Ishikawa (cell line): ENCODE measurements around the gene HSD11B2.

Experiments used
- CEBPB ChIP-seq: IDR thresholded peaks from 2 replicates; pipeline ENCODE4 v1.6.1; 2012
- CREB1 ChIP-seq: IDR thresholded peaks from 2 replicates; pipeline ENCODE4 v1.6.1; 2012; ENCODE audit warnings: low read depth
- EGR1 ChIP-seq: IDR thresholded peaks from 2 replicates; pipeline ENCODE4 v1.6.1; 2012
- EP300 ChIP-seq: IDR thresholded peaks from 2 replicates; pipeline ENCODE4 v1.6.1; 2012; ENCODE audit warnings: borderline replicate concordance
- FOXM1 ChIP-seq: IDR thresholded peaks from 2 replicates; pipeline ENCODE4 v1.6.1; 2012; ENCODE audit warnings: low read depth, borderline replicate concordance
- MAX ChIP-seq: IDR thresholded peaks from 2 replicates; pipeline ENCODE4 v1.6.1; 2012
- NFIC ChIP-seq: IDR thresholded peaks from 2 replicates; pipeline ENCODE4 v1.6.1; 2012
- RAD21 ChIP-seq: IDR thresholded peaks from 2 replicates; pipeline ENCODE4 v1.6.1; 2012; ENCODE audit warnings: low read depth
- TAF1 ChIP-seq: IDR thresholded peaks from 2 replicates; pipeline ENCODE4 v1.6.1; 2012; ENCODE audit warnings: low read depth, mild to moderate bottlenecking
- TCF12 ChIP-seq: IDR thresholded peaks from 2 replicates; pipeline ENCODE4 v1.6.1; 2012; ENCODE audit warnings: low read depth
- TEAD4 ChIP-seq: IDR thresholded peaks from 2 replicates; pipeline ENCODE4 v1.6.1; 2012
- USF1 ChIP-seq: IDR thresholded peaks from 2 replicates; pipeline ENCODE4 v1.6.1; 2012
- YY1 ChIP-seq: IDR thresholded peaks from 2 replicates; pipeline ENCODE4 v1.6.1; 2012; ENCODE audit warnings: low read depth
- ZBTB7A ChIP-seq: IDR thresholded peaks from 2 replicates; pipeline ENCODE4 v1.6.1; 2012; ENCODE audit warnings: low read depth
- TF ChIP-seq, protein P1 (sequence below): IDR thresholded peaks from 2 replicates; pipeline ENCODE4 v1.6.1; 2012; ENCODE audit warnings: low read depth, mild to moderate bottlenecking

Gene HSD11B2

GRCh38 chr16:67392301-67393059 is 38.4 kb upstream of the HSD11B2 start:
- TF ChIP-seq TAF1 (no peak), ZBTB7A (no peak), NFIC (no peak), EGR1 (no peak), FOXM1 (no peak), MAX (no peak), EP300 (no peak), RAD21 (no peak), TEAD4 (no peak), TCF12 (no peak), CREB1 (no peak), CEBPB (no peak), YY1 (no peak), USF1 (no peak)
- TF ChIP-seq, protein P1, sequence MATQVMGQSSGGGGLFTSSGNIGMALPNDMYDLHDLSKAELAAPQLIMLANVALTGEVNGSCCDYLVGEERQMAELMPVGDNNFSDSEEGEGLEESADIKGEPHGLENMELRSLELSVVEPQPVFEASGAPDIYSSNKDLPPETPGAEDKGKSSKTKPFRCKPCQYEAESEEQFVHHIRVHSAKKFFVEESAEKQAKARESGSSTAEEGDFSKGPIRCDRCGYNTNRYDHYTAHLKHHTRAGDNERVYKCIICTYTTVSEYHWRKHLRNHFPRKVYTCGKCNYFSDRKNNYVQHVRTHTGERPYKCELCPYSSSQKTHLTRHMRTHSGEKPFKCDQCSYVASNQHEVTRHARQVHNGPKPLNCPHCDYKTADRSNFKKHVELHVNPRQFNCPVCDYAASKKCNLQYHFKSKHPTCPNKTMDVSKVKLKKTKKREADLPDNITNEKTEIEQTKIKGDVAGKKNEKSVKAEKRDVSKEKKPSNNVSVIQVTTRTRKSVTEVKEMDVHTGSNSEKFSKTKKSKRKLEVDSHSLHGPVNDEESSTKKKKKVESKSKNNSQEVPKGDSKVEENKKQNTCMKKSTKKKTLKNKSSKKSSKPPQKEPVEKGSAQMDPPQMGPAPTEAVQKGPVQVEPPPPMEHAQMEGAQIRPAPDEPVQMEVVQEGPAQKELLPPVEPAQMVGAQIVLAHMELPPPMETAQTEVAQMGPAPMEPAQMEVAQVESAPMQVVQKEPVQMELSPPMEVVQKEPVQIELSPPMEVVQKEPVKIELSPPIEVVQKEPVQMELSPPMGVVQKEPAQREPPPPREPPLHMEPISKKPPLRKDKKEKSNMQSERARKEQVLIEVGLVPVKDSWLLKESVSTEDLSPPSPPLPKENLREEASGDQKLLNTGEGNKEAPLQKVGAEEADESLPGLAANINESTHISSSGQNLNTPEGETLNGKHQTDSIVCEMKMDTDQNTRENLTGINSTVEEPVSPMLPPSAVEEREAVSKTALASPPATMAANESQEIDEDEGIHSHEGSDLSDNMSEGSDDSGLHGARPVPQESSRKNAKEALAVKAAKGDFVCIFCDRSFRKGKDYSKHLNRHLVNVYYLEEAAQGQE = no peak

- TF ChIP-seq RAD21 (peak; percentile 43; the same call in 1 of the 2 replicates), NFIC (no peak), CEBPB (no peak), CREB1 (no peak), MAX (no peak), YY1 (no peak)
- TF ChIP-seq, protein P1 = no peak
These were observed 37.7 kb upstream of the HSD11B2 start, which contains the start of gene TPPP3 for GRCh38 chr16:67393111-67393787. TSS of gene TPPP3 (minus strand) at chr16:67393498. CDS start at chr16:67391111, 2,387 bp downstream.

DNA sequence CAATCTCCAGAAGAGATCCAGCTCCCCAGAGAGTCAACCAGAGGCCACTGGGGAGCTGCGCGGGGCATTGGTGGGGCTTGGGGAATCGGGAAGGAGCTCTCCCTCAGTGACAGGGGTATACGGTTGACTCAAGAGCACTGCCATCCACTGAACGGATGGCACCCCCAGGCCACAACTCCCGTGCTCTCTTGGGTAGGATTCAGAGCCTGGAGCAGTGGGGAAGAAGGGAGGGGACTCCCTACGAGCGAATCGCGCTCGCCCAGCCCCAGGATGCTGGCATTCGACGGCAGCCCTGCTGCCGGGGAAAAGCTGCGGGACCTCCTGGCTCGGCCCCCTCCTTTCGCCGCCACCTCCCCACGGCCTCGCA is 37.1 kb upstream of the HSD11B2 start:
- TF ChIP-seq TAF1 = no peak
- no peak for TF ChIP-seq TEAD4
- TF ChIP-seq EGR1 = no peak
- no peak for TF ChIP-seq CEBPB
- no peak for TF ChIP-seq MAX
- no peak for TF ChIP-seq TCF12
- TF ChIP-seq RAD21 = no peak
- no peak for TF ChIP-seq YY1
- TF ChIP-seq, protein P1 = no peak
- no peak for TF ChIP-seq FOXM1
- TF ChIP-seq CREB1 = no peak

DNA sequence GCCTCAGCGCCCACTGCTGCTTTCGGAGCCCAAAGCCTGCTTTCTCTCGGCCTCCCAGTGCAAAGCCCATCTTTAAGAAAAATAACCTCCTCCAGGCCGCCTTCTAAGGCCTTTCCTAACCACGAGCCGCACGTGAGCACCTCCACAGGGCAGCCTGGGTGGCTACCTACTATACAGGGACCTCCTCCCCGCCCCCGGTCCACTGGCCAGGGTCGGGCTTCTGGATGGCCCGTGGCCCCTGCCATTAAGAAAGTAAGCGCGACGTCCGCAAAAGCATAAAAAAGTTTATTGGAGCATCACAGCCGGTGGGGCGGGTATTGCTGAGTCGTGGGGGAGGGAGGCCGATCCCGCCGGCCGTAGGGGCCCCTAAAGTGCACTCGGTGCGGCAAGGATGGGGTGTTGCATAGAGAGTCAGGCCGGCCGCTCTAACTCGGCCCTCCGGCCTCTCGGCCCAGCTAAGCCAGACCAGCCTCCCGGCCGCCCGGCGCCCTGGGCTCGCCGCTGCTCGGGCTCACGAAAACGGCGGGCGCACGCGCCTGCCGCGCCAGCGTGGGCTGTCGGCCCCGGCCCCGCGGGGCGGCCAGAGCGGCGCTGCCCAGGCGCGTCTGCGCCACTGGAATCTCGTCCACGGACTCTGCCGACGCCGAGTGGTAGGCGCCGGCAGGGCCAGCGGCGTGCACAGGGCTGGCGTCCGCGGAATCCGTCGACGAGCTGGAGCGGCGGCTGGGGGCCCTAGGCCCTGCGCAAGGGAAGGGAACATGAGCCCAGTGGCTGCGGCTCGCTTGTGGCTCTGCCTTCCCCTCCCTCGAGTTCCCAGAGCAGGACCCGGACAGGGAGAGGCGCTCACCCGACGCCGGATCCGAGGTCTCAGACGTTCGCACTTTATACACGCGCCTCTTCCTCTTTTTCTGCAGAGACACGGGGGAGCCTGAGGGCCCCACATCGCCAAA is 36.5 kb upstream of the HSD11B2 start:
- TF ChIP-seq ZBTB7A = no peak
- TF ChIP-seq NFIC = no peak
